ENCODE data around the gene ST8SIA1. TPM values are rescaled to one million over a fixed set of nuclear protein-coding genes. Genes with fewer than 3 reads are reported as not detected.

ST8SIA1 gene
- total RNA-seq, 1 experiment from 2014 or later, result not detected

DNA sequence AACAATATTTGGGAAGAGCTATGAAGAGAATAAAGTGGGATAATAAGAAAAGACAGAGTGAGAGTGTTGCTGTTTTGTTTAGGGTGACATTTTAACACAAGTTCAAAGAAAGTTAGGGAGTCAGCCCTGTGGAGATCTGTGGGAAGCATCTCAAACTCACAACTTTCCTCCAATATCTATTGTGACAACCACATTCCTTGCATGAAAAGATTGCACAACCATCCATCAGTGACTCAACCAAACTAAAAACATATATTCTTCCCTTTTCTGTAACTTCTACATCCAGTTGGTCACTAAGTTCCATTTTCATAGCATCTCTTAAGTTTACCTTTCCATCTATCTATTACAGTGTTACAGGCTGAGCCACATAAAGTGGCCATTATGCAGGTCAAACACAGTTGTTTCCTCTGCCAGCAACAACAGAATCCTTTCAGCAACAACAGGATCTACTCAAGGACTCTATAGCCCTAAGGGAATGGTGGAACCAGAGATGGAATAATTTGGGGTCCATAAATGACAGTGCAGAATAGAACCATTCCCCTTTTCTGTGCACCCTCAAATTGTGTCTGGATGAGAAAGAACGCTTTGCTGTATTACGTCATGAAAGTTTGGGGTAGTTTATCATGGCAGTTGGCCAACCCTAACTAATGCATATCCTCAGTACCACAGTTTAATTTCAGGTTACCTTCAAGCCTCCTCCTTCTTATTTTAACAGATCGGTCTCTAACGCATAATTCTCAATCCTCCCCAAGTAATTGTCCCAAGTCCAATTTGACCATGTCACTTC is 118.8 kb downstream of the ST8SIA1 start:
- Histone ChIP-seq H4K20me1 (ENCODE audit: low read length) (no peaks in the 10 kb centered on the region), H3K27me3 (ENCODE audit: low read length) (no peaks in the 10 kb centered on the region), H3K9me2 (replicated peaks; ENCODE audit: low read length) (no peaks in the 10 kb centered on the region), H3K79me2 (ENCODE audit: low read length) (no peaks in the 10 kb centered on the region), H2AFZ (ENCODE audit: low read length) (no peak overlapping the region), H3K27ac (ENCODE audit: low read length) (no peak overlapping the region), H3K4me2 (ENCODE audit: low read length) (no peak overlapping the region), H3K9me3 (ENCODE audit: low read length) (no peaks in the 10 kb centered on the region), H3K4me1 (ENCODE audit: insufficient read depth, low read length) (no peaks in the 10 kb centered on the region), H3K4me3 (ENCODE audit: low read length) (no peak overlapping the region), H3F3A (ENCODE audit: low read length, unreplicated experiment) (no peaks in the 10 kb centered on the region), H3K36me3 (ENCODE audit: low read depth, low read length) (no peaks in the 10 kb centered on the region), H3K9ac (ENCODE audit: low read length) (no peak overlapping the region)
- intact Hi-C loops (cut with micrococcal nuclease), result no loop called here
- BruUV-seq (replicated peaks), result no TSS peak
- ChIA-PET POLR2A (ENCODE audit: unreplicated experiment) (no interaction called here), CTCF (no interaction called here)
- TF ChIP-seq, protein P1, sequence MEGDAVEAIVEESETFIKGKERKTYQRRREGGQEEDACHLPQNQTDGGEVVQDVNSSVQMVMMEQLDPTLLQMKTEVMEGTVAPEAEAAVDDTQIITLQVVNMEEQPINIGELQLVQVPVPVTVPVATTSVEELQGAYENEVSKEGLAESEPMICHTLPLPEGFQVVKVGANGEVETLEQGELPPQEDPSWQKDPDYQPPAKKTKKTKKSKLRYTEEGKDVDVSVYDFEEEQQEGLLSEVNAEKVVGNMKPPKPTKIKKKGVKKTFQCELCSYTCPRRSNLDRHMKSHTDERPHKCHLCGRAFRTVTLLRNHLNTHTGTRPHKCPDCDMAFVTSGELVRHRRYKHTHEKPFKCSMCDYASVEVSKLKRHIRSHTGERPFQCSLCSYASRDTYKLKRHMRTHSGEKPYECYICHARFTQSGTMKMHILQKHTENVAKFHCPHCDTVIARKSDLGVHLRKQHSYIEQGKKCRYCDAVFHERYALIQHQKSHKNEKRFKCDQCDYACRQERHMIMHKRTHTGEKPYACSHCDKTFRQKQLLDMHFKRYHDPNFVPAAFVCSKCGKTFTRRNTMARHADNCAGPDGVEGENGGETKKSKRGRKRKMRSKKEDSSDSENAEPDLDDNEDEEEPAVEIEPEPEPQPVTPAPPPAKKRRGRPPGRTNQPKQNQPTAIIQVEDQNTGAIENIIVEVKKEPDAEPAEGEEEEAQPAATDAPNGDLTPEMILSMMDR (conservative IDR thresholded peaks at IDR 0.05; ENCODE audit: low read depth, low read length), result no peak
- no peak for TF ChIP-seq EZH2 (IDR thresholded peaks at IDR 0.05; ENCODE audit: low read length, unreplicated experiment)
- TF ChIP-seq EZH2phosphoT487 (IDR thresholded peaks at IDR 0.05; ENCODE audit: borderline replicate concordance, low read length), result no peak
- DNase-seq (no peak), ATAC-seq (no peak)

DNA sequence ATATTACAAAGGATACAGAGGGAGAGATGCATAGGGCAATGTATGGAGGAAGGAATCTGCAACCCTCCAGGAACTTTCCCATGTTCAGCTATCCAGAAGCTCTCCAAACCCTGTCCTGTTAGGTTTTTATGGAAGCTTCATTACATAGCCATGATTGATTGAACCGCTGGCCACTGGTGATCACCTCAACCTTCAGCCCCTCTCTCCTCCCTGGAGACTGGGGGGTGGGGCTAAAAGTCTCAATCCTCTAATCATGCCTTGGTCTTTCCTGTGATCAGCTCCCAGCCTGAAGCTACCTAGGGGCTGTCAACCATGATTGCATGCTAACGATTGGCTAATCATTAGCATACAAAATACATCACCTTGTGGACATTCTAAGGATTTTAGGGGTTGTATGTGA is 123.4 kb downstream of the ST8SIA1 start:
- Histone ChIP-seq H3K9me2 (replicated peaks; ENCODE audit: low read length) (no peaks in the 10 kb centered on the region), H3K27me3 (ENCODE audit: low read length) (no peaks in the 10 kb centered on the region), H3K36me3 (ENCODE audit: low read depth, low read length) (no peaks in the 10 kb centered on the region), H2AFZ (ENCODE audit: low read length) (no peak overlapping the region), H3K9ac (ENCODE audit: low read length) (no peak overlapping the region), H3K4me1 (ENCODE audit: insufficient read depth, low read length) (no peaks in the 10 kb centered on the region), H3K27ac (ENCODE audit: low read length) (no peak overlapping the region), H3K4me3 (ENCODE audit: low read length) (no peak overlapping the region), H3K9me3 (ENCODE audit: low read length) (no peaks in the 10 kb centered on the region), H3K79me2 (ENCODE audit: low read length) (no peaks in the 10 kb centered on the region), H3K4me2 (ENCODE audit: low read length) (no peak overlapping the region), H3F3A (ENCODE audit: low read length, unreplicated experiment) (no peaks in the 10 kb centered on the region), H4K20me1 (ENCODE audit: low read length) (no peaks in the 10 kb centered on the region)
- POLR2A ChIA-PET (ENCODE audit: unreplicated experiment), result no interaction called here
- DNase-seq, result no peak
- no TSS peak for BruUV-seq (replicated peaks)
- ATAC-seq, result no peak
- intact Hi-C loops (cut with micrococcal nuclease), result no loop called here
- TF ChIP-seq EZH2 (IDR thresholded peaks at IDR 0.05; ENCODE audit: low read length, unreplicated experiment) (no peak), EZH2phosphoT487 (IDR thresholded peaks at IDR 0.05; ENCODE audit: borderline replicate concordance, low read length) (no peak)
- TF ChIP-seq, protein P1 (conservative IDR thresholded peaks at IDR 0.05; ENCODE audit: low read depth, low read length), result no peak
- CTCF ChIA-PET, result no interaction called here

DNA sequence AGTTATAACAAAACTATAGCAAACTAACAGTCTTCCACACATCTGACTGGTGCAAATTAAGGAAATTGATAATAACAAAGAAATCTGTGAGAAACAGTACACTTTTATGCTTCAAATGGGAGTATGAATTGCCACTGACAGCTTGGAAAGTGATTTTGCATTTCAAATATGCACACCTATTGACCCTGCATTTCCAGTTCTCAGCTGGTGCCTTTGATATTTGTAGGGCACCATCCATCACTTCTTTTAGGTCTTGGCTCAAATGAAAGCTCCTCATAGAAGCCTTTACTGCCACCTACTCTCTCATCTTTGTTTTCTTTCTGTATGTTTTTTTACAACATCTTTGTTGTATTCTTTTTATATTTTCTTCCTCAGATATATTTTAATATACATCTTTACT is 125.1 kb downstream of the ST8SIA1 start:
- intact Hi-C loops (cut with micrococcal nuclease), result no loop called here
- H3K27me3 ChIP-seq (ENCODE audit: low read length), result no peaks in the 10 kb centered on the region
- H3K4me1 ChIP-seq (ENCODE audit: insufficient read depth, low read length), result no peaks in the 10 kb centered on the region
- TF ChIP-seq, protein P1 (conservative IDR thresholded peaks at IDR 0.05; ENCODE audit: low read depth, low read length), result no peak
- TF ChIP-seq EZH2 (IDR thresholded peaks at IDR 0.05; ENCODE audit: low read length, unreplicated experiment) (no peak), EZH2phosphoT487 (IDR thresholded peaks at IDR 0.05; ENCODE audit: borderline replicate concordance, low read length) (no peak)
- H3K79me2 ChIP-seq (ENCODE audit: low read length), result no peaks in the 10 kb centered on the region
- no peak for DNase-seq
- no peaks in the 10 kb centered on the region for H4K20me1 ChIP-seq (ENCODE audit: low read length)
- ChIA-PET POLR2A (ENCODE audit: unreplicated experiment) (no interaction called here), CTCF (no interaction called here)
- H3K27ac ChIP-seq (ENCODE audit: low read length), result no peak overlapping the region
- H3K9me2 ChIP-seq (replicated peaks; ENCODE audit: low read length), result no peaks in the 10 kb centered on the region
- no peak overlapping the region for H3K9ac ChIP-seq (ENCODE audit: low read length)
- H3F3A ChIP-seq (ENCODE audit: low read length, unreplicated experiment), result no peaks in the 10 kb centered on the region
- no peak for ATAC-seq
- H3K9me3 ChIP-seq (ENCODE audit: low read length), result no peaks in the 10 kb centered on the region
- H3K4me2 ChIP-seq (ENCODE audit: low read length), result no peak overlapping the region
- H2AFZ ChIP-seq (ENCODE audit: low read length), result no peak overlapping the region
- H3K4me3 ChIP-seq (ENCODE audit: low read length), result no peak overlapping the region
- BruUV-seq (replicated peaks), result no TSS peak
- no peaks in the 10 kb centered on the region for H3K36me3 ChIP-seq (ENCODE audit: low read depth, low read length)

Measured in PC-3 (cell line).